ENCODE data around the gene SMYD1. TPM values are rescaled to one million over a fixed set of nuclear protein-coding genes. Genes with fewer than 3 reads are reported as not detected.

SMYD1 gene
- total RNA-seq, 2 experiments from 2014 or later: not detected

GRCh38 chr2:88077080-88077479, 9.5 kb downstream of the SMYD1 start:
- no peaks in the 10 kb centered on the region for H3K4me1 ChIP-seq (ENCODE audit: insufficient read depth, low read length)
- no peak overlapping the region for H3K4me3 Mint-ChIP-seq
- TF ChIP-seq CTCF (IDR thresholded peaks at IDR 0.05): no peak
- no peaks in the 10 kb centered on the region for H3K27me3 ChIP-seq (ENCODE audit: control insufficient read depth in 1 of 2, insufficient read depth in 2 of 2, low read length in 2 of 2)
- no peaks in the 10 kb centered on the region for H3K36me3 ChIP-seq (ENCODE audit: insufficient read depth, low read length)
- no peak overlapping the region for H3K27ac ChIP-seq (ENCODE audit: low read depth in 1 of 2, low read length in 2 of 2)
- ChIA-PET POLR2A (no interaction called here), CTCF (no interaction called here)
- no peaks in the 10 kb centered on the region for H3K9me3 ChIP-seq (ENCODE audit: control insufficient read depth in 1 of 2, insufficient read depth in 1 of 2, low read length in 2 of 2)
- H3K9me3 Mint-ChIP-seq: no peaks in the 10 kb centered on the region
- H3K4me3 ChIP-seq (ENCODE audit: low read length): no peak overlapping the region
- no peaks in the 10 kb centered on the region for H3K27me3 Mint-ChIP-seq
- intact Hi-C loops (cut with DNase I, micrococcal nuclease): no loop called here
- H3K27ac Mint-ChIP-seq: no peak overlapping the region
- H3K36me3 Mint-ChIP-seq (ENCODE audit: low read depth): no peaks in the 10 kb centered on the region
- no peak for ATAC-seq (ENCODE audit: poor library complexity)
- no peaks in the 10 kb centered on the region for H3K4me1 Mint-ChIP-seq (ENCODE audit: low read depth)
- DNase-seq: no peak

- H3K36me3 Mint-ChIP-seq (ENCODE audit: low read depth): no peaks in the 10 kb centered on the region
- ATAC-seq (ENCODE audit: poor library complexity) (no peak), DNase-seq (no peak)
- POLR2A ChIA-PET: no interaction called here
- TF ChIP-seq CTCF (IDR thresholded peaks at IDR 0.05): no peak
- intact Hi-C loops (cut with DNase I, micrococcal nuclease): no loop called here
- Histone ChIP-seq H3K27me3 (ENCODE audit: control insufficient read depth in 1 of 2, insufficient read depth in 2 of 2, low read length in 2 of 2) (peaks cover 0 to 5% of the 10 kb centered on the region in 2 experiments), H3K27ac (ENCODE audit: low read depth in 1 of 2, low read length in 2 of 2) (no peak overlapping the region), H3K36me3 (ENCODE audit: insufficient read depth, low read length) (no peaks in the 10 kb centered on the region), H3K4me1 (ENCODE audit: insufficient read depth, low read length) (no peaks in the 10 kb centered on the region), H3K4me3 (ENCODE audit: low read length) (no peak overlapping the region), H3K9me3 (ENCODE audit: control insufficient read depth in 1 of 2, insufficient read depth in 1 of 2, low read length in 2 of 2) (no peaks in the 10 kb centered on the region)
- H3K27ac Mint-ChIP-seq: no peak overlapping the region
- no peaks in the 10 kb centered on the region for H3K4me1 Mint-ChIP-seq (ENCODE audit: low read depth)
- no peaks in the 10 kb centered on the region for H3K9me3 Mint-ChIP-seq
- no peak overlapping the region for H3K4me3 Mint-ChIP-seq
- no peaks in the 10 kb centered on the region for H3K27me3 Mint-ChIP-seq
- CTCF ChIA-PET: no interaction called here
Observed at GRCh38 chr2:88078643-88079172, 11.1 kb downstream of the SMYD1 start.

GRCh38 chr2:88080545-88080944, 12.9 kb downstream of the SMYD1 start:
- no peaks in the 10 kb centered on the region for H3K9me3 Mint-ChIP-seq
- ChIA-PET CTCF (interaction anchor here (0.7 kb wide), 1 partner anchor 510 kb away, joined by 3 read pairs; no protein-coding TSS in a partner anchor), POLR2A (no interaction called here)
- H3K4me3 Mint-ChIP-seq: no peak overlapping the region
- no peaks in the 10 kb centered on the region for H3K36me3 Mint-ChIP-seq (ENCODE audit: low read depth)
- Histone ChIP-seq H3K4me3 (ENCODE audit: low read length) (no peak overlapping the region), H3K9me3 (ENCODE audit: control insufficient read depth in 1 of 2, insufficient read depth in 1 of 2, low read length in 2 of 2) (no peaks in the 10 kb centered on the region), H3K27ac (ENCODE audit: low read depth in 1 of 2, low read length in 2 of 2) (no peak overlapping the region), H3K4me1 (ENCODE audit: insufficient read depth, low read length) (no peaks in the 10 kb centered on the region), H3K36me3 (ENCODE audit: insufficient read depth, low read length) (no peaks in the 10 kb centered on the region), H3K27me3 (ENCODE audit: control insufficient read depth in 1 of 2, insufficient read depth in 2 of 2, low read length in 2 of 2) (peaks cover 0 to 5% of the 10 kb centered on the region in 2 experiments)
- TF ChIP-seq CTCF (IDR thresholded peaks at IDR 0.05): no peak
- H3K27ac Mint-ChIP-seq: no peak overlapping the region
- H3K27me3 Mint-ChIP-seq: no peaks in the 10 kb centered on the region
- DNase-seq (no peak), ATAC-seq (ENCODE audit: poor library complexity) (no peak)
- no peaks in the 10 kb centered on the region for H3K4me1 Mint-ChIP-seq (ENCODE audit: low read depth)
- intact Hi-C loops (cut with DNase I, micrococcal nuclease): no loop called here
